Esophagus mucosa (tissue), 1 donor: ENCODE results near the gene DLG1. TPM values are rescaled to one million over a fixed set of nuclear protein-coding genes. Genes with fewer than 3 reads are reported as not detected.

Source experiments
- ATAC-seq: fragments of 200-7000 bp; cut with Tn5 transposase; one replicate; pipeline ENCODE4 v1.9.1; 2020
- total RNA-seq: library from RNA; stranded (reverse); gene quantifications from one replicate; pipeline ENCODE4 v1.2.4, GENCODE V29; 2023
- donor health status: DM: yes; HTN: yes; CAD: no.

The DLG1 gene
- total RNA-seq, 1 donor from 2014 or later, result 113 TPM

DNA sequence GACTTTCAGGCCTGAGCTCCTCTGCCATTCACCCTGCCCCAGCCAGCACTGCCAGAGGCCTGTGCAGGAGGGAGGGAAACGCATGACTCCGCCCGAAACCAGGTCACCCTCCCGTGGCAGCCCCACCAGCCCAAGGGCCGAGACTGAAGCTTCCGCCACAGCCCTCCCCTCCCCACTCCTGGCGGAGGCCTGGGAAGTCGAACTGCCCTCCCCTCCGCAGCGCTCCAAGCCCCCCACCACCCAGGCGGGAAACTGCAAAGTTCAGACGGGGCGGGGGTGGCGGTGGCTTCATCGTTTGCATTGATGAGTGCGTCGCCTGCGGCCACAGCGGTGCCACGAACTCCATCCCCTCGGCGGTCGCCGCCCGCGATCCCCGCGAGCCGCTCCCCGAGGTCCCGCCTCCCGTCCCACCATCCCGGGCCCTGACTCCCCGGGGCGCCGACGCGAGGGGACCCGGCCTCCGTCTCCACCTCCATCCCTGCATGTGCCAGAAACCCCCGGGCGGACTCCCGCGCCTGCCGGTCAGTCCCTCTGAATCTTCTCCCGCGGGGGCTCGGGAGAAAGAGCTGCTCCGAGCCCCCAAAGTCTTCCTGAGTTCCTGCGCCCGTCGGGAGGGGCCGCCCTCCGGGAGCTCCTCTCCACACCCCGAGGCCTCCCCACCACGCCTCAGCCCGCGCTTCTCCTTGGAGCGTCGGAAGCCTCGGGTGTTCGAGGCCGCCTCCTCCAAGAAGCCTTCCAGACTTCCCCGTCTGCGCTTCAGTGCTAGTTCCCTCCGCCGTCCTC, 269.5 kb downstream of the DLG1 start:
- peak; percentile 3 for ATAC-seq

DNA sequence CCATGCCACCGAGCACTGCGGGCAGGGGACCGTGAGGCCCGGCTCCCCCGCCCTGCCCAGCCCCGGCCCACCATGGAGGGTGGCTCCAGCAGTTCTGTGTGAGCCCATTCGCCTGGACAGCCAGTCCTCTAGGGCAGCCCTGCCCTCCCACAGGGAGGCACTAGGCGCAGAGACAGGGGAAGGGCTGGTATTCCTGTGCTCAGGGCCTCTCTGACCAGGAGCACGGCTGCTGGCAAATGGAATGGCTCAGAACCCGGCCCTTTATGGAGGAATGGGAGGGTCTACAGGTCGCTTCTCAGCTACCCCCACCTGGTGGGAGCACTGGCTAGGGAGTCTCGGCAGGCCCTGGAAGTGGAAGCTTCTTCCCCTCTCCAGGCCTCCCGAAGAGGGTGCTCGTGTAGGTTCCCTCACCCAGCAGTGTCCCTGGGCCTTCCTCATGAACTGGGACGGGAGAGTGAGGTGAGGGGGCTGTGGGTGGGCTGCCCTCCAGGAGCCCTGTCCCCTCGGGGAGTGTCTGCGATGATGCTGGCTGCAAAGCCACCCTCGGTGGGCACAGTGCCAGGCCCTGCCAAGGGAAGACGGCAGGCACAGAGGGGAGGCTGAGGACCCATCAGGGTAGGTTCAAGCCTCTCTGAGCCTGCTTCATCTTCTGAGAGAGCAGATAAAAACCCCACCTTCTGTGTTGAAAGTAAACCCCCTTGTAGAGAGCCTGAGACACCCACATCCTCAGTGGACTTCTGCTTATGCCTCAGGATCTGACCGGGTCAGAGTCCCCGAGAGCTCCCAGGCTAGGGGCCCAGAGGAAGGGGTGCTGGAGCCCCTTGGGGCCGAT, 270.3 kb downstream of the DLG1 start:
- no peak for ATAC-seq

DNA sequence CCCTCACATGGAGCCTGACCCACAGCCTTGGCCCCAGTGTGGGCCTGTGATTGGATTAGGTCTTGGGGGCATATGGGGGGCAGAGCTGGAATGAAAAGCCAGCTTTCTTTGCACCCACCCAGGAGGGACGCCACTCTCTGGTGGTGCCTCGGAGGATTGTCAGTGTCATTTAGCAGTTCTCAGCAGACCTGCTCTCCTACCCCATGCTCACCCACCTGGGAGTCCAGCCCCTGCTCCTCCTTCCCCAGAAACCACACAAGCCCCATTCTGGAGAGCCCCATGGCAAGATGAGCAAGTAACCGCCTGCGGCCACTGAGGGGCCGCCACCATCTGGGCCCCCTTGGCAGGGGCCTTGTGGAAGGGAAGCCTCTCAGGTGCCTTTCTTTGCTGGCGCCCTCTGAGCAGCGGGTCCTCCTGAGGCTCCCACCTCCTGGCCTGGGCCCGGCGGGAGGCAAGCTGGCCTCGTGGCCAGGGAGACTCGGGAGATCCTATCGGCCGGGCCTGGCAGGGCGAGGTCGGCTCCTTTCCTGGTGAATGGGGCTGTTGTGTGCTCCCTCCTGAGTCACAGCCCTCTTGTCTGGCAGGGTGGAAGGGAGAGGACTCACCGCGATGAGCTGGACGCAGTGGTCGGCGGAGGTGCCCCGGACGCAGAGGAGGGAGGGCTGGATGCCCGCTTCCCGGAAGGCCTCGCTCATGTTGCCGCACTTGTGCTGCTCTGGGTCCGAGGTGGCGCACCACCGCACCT, 271.1 kb downstream of the DLG1 start:
- no peak for ATAC-seq

GRCh38 chr3:197026481-197026866, 271.9 kb downstream of the DLG1 start:
- no peak for ATAC-seq

- no peak for ATAC-seq
These were observed 272.5 kb downstream of the DLG1 start for GRCh38 chr3:197025736-197026480.

GRCh38 chr3:197024881-197025735, 273.3 kb downstream of the DLG1 start:
- no peak for ATAC-seq

DNA sequence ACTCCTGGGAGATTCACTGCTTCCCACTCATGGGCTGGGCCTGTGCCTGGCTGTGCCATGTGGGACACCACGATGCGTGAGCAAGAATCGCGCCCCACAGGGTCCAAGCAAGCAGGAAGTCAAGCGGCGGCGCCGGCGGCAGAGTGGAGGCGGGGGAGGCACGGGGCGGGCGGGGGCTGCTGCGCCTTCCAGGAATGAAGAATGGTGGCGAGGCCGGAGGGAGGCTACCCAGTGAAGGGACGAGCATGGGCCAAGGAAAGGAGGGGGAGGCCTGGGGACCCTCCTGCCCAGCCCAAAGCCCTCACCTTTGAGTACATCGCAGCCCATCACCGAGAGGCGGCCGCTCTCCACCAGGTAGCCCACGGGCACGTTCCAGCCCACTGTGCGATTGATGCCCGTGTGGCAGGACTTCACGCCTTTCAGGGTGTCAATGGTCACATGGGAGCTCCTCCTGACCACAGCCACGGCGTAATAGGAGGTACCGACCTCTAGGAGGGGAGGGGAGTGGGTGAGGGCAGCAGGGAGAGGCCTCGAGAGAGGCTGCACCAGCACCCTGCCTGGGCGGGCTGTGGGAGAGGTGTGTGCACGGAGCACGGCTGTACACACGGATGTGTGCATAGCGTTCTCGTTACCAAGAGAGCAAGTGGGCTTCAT, 274.3 kb downstream of the DLG1 start:
- no peak for ATAC-seq

DNA sequence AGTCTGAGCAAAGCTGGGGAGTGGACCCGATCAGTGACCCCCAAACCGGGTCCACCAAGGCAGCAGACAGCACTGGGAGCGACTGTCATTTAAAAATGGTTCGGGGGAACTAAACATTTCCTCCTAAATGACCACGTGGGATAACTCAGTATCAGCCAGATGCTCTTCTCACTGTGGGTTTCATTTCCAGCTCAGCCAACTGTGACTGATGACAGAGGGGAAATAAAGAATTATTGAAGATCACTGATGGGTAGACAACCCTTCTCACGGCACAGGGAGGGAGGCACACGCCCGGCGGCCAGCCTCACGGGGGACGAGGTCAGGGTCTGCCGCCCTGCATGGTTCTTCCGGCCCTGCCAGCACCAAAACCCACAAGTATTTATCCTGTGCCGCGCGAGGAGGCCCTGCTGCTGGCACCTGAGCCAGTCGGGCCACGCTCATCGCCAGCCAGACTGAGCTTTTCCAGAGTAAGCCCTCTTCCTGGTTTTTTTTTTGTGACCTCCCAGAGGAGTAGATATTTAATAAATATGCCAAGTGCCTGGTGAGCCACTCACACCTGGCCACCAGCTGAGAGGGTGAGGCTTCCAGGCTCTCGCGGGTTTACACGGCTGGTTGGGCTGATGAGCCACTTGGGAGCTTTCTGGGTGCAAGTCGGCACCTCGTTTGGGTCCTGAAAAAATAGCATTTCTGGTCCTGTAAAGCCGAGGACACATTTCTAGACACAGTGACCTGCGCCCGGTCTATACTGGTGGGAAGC, 275.0 kb downstream of the DLG1 start:
- ATAC-seq, result no peak

- ATAC-seq, result no peak
These were observed 275.8 kb downstream of the DLG1 start for GRCh38 chr3:197022405-197023231.

- no peak for ATAC-seq
These were observed 276.5 kb downstream of the DLG1 start for GRCh38 chr3:197021729-197022404.

GRCh38 chr3:197021231-197021630, 277.2 kb downstream of the DLG1 start:
- ATAC-seq, result no peak

- no peak for ATAC-seq
These were observed 278.9 kb downstream of the DLG1 start for GRCh38 chr3:197019535-197019934.

DNA sequence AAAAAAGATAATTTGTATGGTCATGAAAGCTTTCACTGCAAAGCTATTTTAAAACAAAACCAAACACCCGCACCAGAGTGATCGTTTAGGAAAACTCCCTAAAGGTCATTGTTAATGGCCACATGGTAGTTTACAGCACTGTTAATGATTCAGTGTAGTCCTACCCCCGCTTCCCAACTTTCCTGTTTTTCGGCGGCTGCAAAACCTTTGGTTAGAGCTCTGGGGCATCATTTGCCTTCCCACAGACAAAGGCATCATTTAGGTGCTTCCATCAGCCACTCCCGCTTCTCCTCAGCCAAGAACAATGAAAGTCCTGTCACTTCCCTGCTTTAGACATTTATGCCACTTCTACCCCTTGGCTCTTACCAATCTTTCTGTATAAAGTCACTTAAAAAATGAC, 279.4 kb downstream of the DLG1 start:
- ATAC-seq, result no peak

GRCh38 chr3:197017003-197017402, 281.4 kb downstream of the DLG1 start:
- ATAC-seq, result peak; percentile 19

DNA sequence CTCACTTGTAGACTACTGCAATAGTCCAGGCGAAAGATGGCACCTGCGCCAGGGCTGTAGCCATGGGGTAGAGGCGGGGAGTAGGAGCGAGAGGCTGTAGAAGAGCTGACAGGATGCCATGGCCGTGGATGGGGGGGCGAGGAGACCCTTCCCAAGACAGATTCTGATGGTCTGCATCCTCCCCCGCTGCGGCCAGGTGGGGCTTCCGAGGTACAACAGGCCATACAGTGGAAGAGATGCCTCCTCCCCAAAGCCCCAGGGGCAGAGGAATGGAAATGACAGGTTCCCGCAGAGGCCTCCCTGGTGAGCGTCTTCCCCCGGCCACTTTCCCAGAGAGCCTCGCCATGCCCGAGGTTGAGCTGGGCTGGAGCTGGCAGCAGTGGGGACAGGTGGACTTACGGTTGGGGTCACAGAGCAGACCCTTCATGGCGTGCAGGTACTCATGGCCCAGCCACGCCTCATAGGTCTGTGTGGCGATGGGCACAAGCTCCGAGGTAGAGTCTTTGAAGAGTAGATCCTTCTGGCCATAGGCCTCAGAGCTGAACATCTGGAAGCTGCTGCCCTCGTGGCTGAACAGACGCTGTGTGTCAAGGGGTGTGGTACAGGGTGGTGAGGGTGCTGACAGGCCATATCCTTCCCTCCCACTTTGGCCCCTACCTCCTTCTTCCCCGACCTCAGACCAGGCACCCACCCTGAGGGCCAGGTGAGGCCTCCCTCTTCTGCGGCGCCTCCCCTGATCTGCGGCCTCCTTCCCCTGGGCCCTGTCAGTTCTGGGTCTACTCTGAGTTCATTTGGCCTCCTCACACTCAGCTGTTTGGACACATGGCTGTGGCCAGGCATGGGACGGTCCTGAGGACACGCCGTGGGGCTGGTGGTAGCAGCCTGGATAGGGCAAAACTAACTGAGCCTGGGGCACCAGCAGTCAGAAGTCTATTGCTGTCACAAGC, 282.3 kb downstream of the DLG1 start:
- ATAC-seq, result peak; percentile 22

DNA sequence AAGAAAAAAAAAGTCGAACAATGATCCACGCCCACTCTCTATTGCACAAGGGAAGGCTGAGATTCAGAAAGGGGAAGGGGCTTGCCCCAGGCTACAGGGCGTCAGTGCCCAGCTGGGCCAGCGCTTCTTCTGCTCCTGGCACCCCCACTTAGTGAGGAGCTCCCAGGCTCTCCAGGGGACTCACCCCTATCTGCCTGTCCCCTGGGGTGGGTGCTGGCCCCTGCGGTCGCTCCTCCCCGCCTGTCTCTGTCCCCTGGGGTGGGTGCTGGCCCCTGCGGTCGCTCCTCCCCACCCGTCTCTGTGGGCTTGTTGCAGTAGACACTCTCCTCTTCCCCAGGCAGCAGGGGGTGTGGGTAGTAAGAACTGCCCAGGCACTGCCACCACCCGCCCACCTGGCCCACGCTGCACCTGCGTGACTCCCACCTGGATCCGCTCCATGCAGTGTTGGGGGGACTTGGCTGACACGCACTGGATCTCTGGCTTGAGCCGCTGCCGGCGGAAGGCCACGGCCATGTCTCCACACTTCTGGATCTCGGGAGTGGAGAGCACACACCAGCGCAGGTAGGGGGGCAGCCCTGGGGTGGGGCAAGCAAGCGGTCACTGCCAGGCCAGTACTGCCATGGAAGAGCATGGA, 283.4 kb downstream of the DLG1 start:
- no peak for ATAC-seq

- ATAC-seq, result no peak
These were observed 284.4 kb downstream of the DLG1 start for GRCh38 chr3:197014024-197014423.
